ENCODE data around the gene CARHSP1. TPM values are rescaled to one million over a fixed set of nuclear protein-coding genes. Genes with fewer than 3 reads are reported as not detected.
A peak's percentile ranks its signal among the peaks of the same experiment; 100 is the strongest.

CARHSP1 gene
- total and polyA plus RNA-seq, 7 experiments from 2014 or later, result 24.9 to 123 (median 39.2) TPM

DNA sequence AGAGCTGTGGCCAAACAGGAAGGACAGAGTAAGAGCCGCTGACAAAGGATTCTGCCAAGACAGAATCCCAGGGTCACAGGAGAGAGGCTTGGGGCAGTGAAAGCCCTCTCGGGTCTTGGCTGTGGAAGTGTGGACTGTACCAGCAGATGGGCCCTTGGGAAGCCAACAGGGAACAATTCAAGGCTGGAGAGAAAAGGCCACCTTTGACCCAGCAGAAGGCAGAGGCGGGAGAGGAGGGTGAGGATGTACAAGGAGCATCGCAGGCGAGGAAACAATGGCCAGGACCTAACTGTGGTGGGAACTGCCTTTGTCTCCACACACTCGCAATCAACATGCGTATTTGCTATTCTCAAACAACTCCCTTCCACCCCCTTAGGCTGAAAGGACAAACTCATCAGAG is 15.7 kb downstream of the CARHSP1 start:
- intact Hi-C loops (cut with micrococcal nuclease), result no loop called here
- peaks cover 0 to 28% (median 13%) of the 10 kb centered on the region in 5 donors for H3K36me3 Mint-ChIP-seq
- H3K4me3 Mint-ChIP-seq, result no peak overlapping the region
- peak overlapping the region in 6 of 9 donors; percentile 7 to 64 (median 48) for H3K27ac Mint-ChIP-seq
- H3K4me1 Mint-ChIP-seq, result peaks cover 10 to 42% (median 25%) of the 10 kb centered on the region in 7 donors
- Histone ChIP-seq H3K4me1 (ENCODE audit: control insufficient read depth in 2 of 2, insufficient read depth in 2 of 2, low read length in 2 of 2) (no peaks in the 10 kb centered on the region), H3K36me3 (ENCODE audit: control insufficient read depth in 2 of 3, insufficient read depth in 3 of 3, low read length in 3 of 3) (peaks cover 0 to 72% (median 7%) of the 10 kb centered on the region in 3 experiments), H3K27ac (ENCODE audit: low read depth, low read length) (no peak overlapping the region), H3K27me3 (ENCODE audit: control insufficient read depth in 2 of 2, insufficient read depth in 2 of 2, low read length in 2 of 2) (no peaks in the 10 kb centered on the region), H3K9me3 (ENCODE audit: control insufficient read depth in 2 of 3, low read length in 3 of 3) (no peaks in the 10 kb centered on the region), H3K4me3 (ENCODE audit: low read length) (no peak overlapping the region)
- H3K9me3 Mint-ChIP-seq, result peaks cover 0 to 2% (median 0%) of the 10 kb centered on the region in 11 donors
- ATAC-seq, result no peak
- POLR2A ChIA-PET, result interaction anchor here (4.2 kb wide), 1 partner anchor 15 kb away, joined by 15 read pairs; the partner anchor contains the start of gene CARHSP1
- H3K27me3 Mint-ChIP-seq, result no peaks in the 10 kb centered on the region
- CTCF ChIA-PET, result no interaction called here
- no peak for DNase-seq

DNA sequence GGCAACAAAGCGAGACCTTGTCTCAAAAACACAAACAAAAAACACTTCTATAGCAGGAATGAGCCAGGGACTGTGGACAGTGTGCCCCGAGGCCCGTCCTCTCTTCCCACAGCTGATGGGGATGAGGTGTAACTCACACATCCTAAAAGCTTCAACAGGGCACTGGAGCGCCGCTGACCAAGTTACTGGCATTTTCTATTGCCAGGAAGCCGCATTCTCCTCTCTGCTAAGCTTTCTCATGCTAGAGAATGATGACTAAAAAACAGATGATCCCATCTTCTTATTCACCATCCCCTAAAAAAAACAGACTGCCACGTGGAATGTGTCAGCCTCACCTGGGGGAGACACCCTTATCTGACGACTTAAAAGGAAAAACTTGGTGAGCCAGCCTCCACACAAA is 16.3 kb downstream of the CARHSP1 start:
- CTCF ChIA-PET, result no interaction called here
- Histone ChIP-seq H3K36me3 (ENCODE audit: control insufficient read depth in 2 of 3, insufficient read depth in 3 of 3, low read length in 3 of 3) (peaks cover 0 to 73% (median 7%) of the 10 kb centered on the region in 3 experiments), H3K27ac (ENCODE audit: low read depth, low read length) (no peak overlapping the region), H3K9me3 (ENCODE audit: control insufficient read depth in 2 of 3, low read length in 3 of 3) (no peaks in the 10 kb centered on the region), H3K27me3 (ENCODE audit: control insufficient read depth in 2 of 2, insufficient read depth in 2 of 2, low read length in 2 of 2) (no peaks in the 10 kb centered on the region), H3K4me3 (ENCODE audit: low read length) (no peak overlapping the region), H3K4me1 (ENCODE audit: control insufficient read depth in 2 of 2, insufficient read depth in 2 of 2, low read length in 2 of 2) (no peaks in the 10 kb centered on the region)
- peak overlapping the region in 5 of 9 donors; percentile 7 to 64 (median 36) for H3K27ac Mint-ChIP-seq
- ATAC-seq (no peak), DNase-seq (no peak)
- peaks cover 0 to 2% (median 0%) of the 10 kb centered on the region in 11 donors for H3K9me3 Mint-ChIP-seq
- intact Hi-C loops (cut with micrococcal nuclease), result no loop called here
- POLR2A ChIA-PET, result interaction anchor here (4.2 kb wide), 1 partner anchor 16 kb away, joined by 15 read pairs; the partner anchor contains the start of gene CARHSP1
- no peak overlapping the region for H3K4me3 Mint-ChIP-seq
- H3K4me1 Mint-ChIP-seq, result peaks cover 10 to 39% (median 21%) of the 10 kb centered on the region in 7 donors
- H3K36me3 Mint-ChIP-seq, result peaks cover 0 to 24% (median 10%) of the 10 kb centered on the region in 5 donors
- no peaks in the 10 kb centered on the region for H3K27me3 Mint-ChIP-seq

DNA sequence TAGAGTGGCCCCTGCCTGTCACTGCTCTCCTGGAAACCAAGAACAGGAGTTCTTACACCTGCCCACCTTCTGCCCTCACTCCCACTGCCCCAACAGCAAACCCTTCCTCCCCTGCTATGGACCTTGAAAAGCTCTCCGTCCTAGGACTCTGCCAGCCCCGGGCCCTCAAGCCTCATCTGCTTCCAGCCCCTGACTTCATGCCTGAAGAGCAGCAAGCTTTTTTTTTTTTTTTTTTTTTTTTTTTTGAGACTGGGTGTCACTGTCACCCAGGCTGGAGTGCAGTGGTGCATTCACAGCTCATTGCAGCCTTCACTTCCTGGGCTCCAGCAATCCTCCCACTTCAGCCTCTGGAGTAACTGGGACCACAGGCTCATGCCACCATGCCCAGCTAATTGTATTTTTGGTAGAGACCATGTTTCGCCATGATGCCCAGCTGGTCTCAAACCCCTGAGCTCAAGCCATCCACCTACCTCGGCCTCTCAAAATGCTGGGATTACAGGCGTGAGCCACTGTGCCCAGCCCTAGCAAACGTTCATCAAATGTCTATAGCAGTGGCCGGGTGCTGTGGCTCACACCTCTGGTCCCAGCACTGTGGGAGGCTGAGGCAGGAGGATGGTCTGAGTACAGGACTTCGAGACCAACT is 16.9 kb downstream of the CARHSP1 start:
- no peaks in the 10 kb centered on the region for H3K4me1 ChIP-seq (ENCODE audit: control insufficient read depth in 2 of 2, insufficient read depth in 2 of 2, low read length in 2 of 2)
- no peak overlapping the region for H3K4me3 Mint-ChIP-seq
- CTCF ChIA-PET, result interaction anchor here (0.7 to 1.1 kb wide), 2 partner anchors 29 to 53 kb away, joined by 4 to 6 read pairs; no protein-coding TSS in a partner anchor
- no peaks in the 10 kb centered on the region for H3K9me3 ChIP-seq (ENCODE audit: control insufficient read depth in 2 of 3, low read length in 3 of 3)
- H3K36me3 ChIP-seq (ENCODE audit: control insufficient read depth in 2 of 3, insufficient read depth in 3 of 3, low read length in 3 of 3), result peaks cover 0 to 77% (median 7%) of the 10 kb centered on the region in 3 experiments
- H3K27me3 Mint-ChIP-seq, result no peaks in the 10 kb centered on the region
- no peak for DNase-seq
- H3K4me1 Mint-ChIP-seq, result peaks cover 10 to 37% (median 18%) of the 10 kb centered on the region in 7 donors
- H3K4me3 ChIP-seq (ENCODE audit: low read length), result no peak overlapping the region
- POLR2A ChIA-PET, result no interaction called here
- peak overlapping the region in 8 of 9 donors; percentile 17 to 92 (median 54) for H3K27ac Mint-ChIP-seq
- no peaks in the 10 kb centered on the region for H3K27me3 ChIP-seq (ENCODE audit: control insufficient read depth in 2 of 2, insufficient read depth in 2 of 2, low read length in 2 of 2)
- peaks cover 0 to 23% (median 10%) of the 10 kb centered on the region in 5 donors for H3K36me3 Mint-ChIP-seq
- intact Hi-C loops (cut with micrococcal nuclease), result loop anchor here in 1 of 2 donors (2.0 kb wide), 1 partner anchor 17 kb away; the partner anchor contains the start of gene CARHSP1
- peaks cover 0 to 2% (median 0%) of the 10 kb centered on the region in 11 donors for H3K9me3 Mint-ChIP-seq
- no peak for ATAC-seq
- no peak overlapping the region for H3K27ac ChIP-seq (ENCODE audit: low read depth, low read length)

DNA sequence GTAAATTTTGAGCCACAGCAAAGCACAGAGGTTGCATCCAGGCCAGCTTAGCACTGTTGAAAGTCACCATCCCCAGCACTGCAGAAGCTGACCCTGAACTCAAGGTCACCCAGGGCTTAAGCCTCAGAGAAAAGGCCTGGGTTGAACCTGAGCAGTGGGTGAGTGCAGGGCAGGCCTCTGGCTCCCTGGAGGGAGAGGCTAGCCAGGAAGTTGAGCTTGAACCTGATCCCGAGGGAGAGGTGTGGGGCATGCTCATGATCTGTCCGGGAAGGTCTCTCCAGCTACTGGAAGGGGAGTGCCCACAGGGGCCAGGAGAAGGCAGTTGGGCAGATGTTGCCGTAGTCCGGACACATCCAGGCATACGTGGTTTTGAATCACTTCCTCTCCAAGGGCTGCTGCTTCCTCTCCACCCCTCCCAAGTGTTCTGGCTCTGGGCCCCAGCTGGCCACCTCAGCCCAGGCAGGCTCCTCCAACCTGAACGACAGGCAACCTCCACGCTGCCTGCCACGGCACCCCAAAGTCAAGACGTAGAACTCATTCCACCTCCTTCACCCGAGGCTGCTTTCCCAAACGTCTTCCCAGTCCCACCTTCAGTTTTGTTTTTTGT is 18.4 kb downstream of the CARHSP1 start:
- no peaks in the 10 kb centered on the region for H3K27me3 Mint-ChIP-seq
- peak overlapping the region in 3 of 10 donors; percentile 14 to 42 (median 41) for H3K4me3 Mint-ChIP-seq
- Histone ChIP-seq H3K4me1 (ENCODE audit: control insufficient read depth in 2 of 2, insufficient read depth in 2 of 2, low read length in 2 of 2) (no peaks in the 10 kb centered on the region), H3K36me3 (ENCODE audit: control insufficient read depth in 2 of 3, insufficient read depth in 3 of 3, low read length in 3 of 3) (peaks cover 0 to 62% (median 7%) of the 10 kb centered on the region in 3 experiments), H3K9me3 (ENCODE audit: control insufficient read depth in 2 of 3, low read length in 3 of 3) (no peaks in the 10 kb centered on the region), H3K27me3 (ENCODE audit: control insufficient read depth in 2 of 2, insufficient read depth in 2 of 2, low read length in 2 of 2) (no peaks in the 10 kb centered on the region), H3K27ac (ENCODE audit: low read depth, low read length) (peak overlapping the region; percentile 51), H3K4me3 (ENCODE audit: low read length) (no peak overlapping the region)
- H3K36me3 Mint-ChIP-seq, result peaks cover 0 to 19% (median 5%) of the 10 kb centered on the region in 5 donors
- peaks cover 0 to 2% (median 0%) of the 10 kb centered on the region in 11 donors for H3K9me3 Mint-ChIP-seq
- H3K27ac Mint-ChIP-seq, result peak overlapping the region; percentile 27 to 86 (median 72)
- ATAC-seq, result peak; percentile 78
- DNase-seq, result no peak
- intact Hi-C loops (cut with micrococcal nuclease), result loop anchor here in 1 of 2 donors (2.0 kb wide), 1 partner anchor 18 kb away; the partner anchor contains the start of gene CARHSP1
- POLR2A ChIA-PET, result interaction anchor here (0.8 to 1.1 kb wide), 2 partner anchors 13 to 19 kb away, joined by 3 read pairs; partner anchors contain the start of gene CARHSP1
- CTCF ChIA-PET, result no interaction called here
- peaks cover 10 to 29% (median 17%) of the 10 kb centered on the region in 7 donors for H3K4me1 Mint-ChIP-seq

DNA sequence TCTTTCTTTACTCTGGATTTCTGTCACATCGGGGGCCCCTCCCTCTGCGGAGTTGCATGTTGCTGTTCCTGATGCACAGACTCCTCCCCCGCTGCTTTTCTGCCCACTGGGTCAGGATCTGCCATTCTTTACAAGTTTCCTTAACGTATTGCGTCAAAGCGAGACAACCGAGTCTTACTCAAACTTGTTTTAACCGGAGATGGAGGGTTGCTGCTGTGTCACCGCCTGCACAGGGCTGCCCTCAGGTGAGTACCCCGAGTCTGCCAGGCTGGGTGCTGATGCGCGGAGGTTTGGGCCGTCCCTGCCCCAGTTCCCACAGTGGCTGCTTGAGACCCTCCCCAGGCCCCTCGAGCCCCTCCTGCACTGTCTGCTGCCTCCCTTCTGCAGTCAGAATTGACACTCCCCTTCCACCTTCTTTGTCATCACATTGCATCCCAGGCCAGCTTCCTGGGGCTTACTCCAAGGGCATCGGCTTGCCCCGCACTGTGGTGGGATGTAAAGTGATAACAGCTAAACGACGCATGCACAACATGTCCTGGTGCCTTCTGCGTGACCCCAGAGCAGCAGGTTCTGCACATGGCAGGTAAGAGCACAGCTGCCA is 19.3 kb downstream of the CARHSP1 start:
- POLR2A ChIA-PET, result interaction anchor here (1.1 kb wide), 1 partner anchor 14 kb away, joined by 3 read pairs; no protein-coding TSS in a partner anchor
- DNase-seq (no peak), ATAC-seq (no peak)
- Mint-ChIP-seq H3K4me1 (peaks cover 11 to 30% (median 19%) of the 10 kb centered on the region in 7 donors), H3K9me3 (peaks cover 0 to 2% (median 0%) of the 10 kb centered on the region in 11 donors), H3K4me3 (no peak overlapping the region), H3K27ac (peak overlapping the region in 7 of 9 donors; percentile 4 to 86 (median 57)), H3K36me3 (peaks cover 0 to 17% (median 5%) of the 10 kb centered on the region in 5 donors), H3K27me3 (no peaks in the 10 kb centered on the region)
- no peaks in the 10 kb centered on the region for H3K9me3 ChIP-seq (ENCODE audit: control insufficient read depth in 2 of 3, low read length in 3 of 3)
- no peak overlapping the region for H3K4me3 ChIP-seq (ENCODE audit: low read length)
- no peaks in the 10 kb centered on the region for H3K4me1 ChIP-seq (ENCODE audit: control insufficient read depth in 2 of 2, insufficient read depth in 2 of 2, low read length in 2 of 2)
- H3K27ac ChIP-seq (ENCODE audit: low read depth, low read length), result no peak overlapping the region
- peaks cover 0 to 54% (median 7%) of the 10 kb centered on the region in 3 experiments for H3K36me3 ChIP-seq (ENCODE audit: control insufficient read depth in 2 of 3, insufficient read depth in 3 of 3, low read length in 3 of 3)
- H3K27me3 ChIP-seq (ENCODE audit: control insufficient read depth in 2 of 2, insufficient read depth in 2 of 2, low read length in 2 of 2), result no peaks in the 10 kb centered on the region
- intact Hi-C loops (cut with micrococcal nuclease), result loop anchor here in 1 of 2 donors (2.0 kb wide), 1 partner anchor 19 kb away; the partner anchor contains the start of gene CARHSP1
- CTCF ChIA-PET, result no interaction called here

DNA sequence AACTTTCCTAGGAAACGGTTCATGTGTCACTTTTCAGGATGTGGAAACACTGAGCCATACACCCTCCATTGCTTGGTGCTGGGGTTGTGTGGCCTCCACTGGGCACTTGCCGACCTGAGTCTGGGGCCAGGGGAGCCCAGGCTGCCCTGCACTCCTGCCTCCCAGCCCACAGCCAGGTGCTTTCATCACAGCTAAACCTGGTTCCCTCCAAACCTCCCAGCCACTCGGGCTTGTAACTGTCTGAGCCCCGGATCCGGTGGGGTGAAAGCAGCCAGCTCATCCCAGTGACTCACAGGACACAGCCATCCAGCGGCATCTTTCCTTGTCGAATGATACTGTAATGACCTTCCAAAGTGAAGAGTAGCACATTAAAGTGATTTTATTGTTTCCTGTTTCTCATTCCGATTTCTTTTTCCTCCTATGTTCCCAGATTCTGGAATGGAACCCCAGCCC is 19.8 kb downstream of the CARHSP1 start:
- peaks cover 0 to 50% (median 7%) of the 10 kb centered on the region in 3 experiments for H3K36me3 ChIP-seq (ENCODE audit: control insufficient read depth in 2 of 3, insufficient read depth in 3 of 3, low read length in 3 of 3)
- no peak overlapping the region for H3K27ac ChIP-seq (ENCODE audit: low read depth, low read length)
- H3K36me3 Mint-ChIP-seq, result peaks cover 0 to 17% (median 5%) of the 10 kb centered on the region in 5 donors
- POLR2A ChIA-PET, result interaction anchor here (1.1 kb wide), 1 partner anchor 15 kb away, joined by 3 read pairs; no protein-coding TSS in a partner anchor
- CTCF ChIA-PET, result no interaction called here
- no peaks in the 10 kb centered on the region for H3K27me3 ChIP-seq (ENCODE audit: control insufficient read depth in 2 of 2, insufficient read depth in 2 of 2, low read length in 2 of 2)
- H3K4me3 Mint-ChIP-seq, result no peak overlapping the region
- H3K4me1 Mint-ChIP-seq, result peaks cover 13 to 30% (median 21%) of the 10 kb centered on the region in 7 donors
- intact Hi-C loops (cut with micrococcal nuclease), result no loop called here
- no peak overlapping the region for H3K4me3 ChIP-seq (ENCODE audit: low read length)
- H3K27ac Mint-ChIP-seq, result peak overlapping the region in 4 of 9 donors; percentile 32 to 46 (median 39)
- H3K9me3 Mint-ChIP-seq, result peaks cover 0 to 2% (median 0%) of the 10 kb centered on the region in 11 donors
- ATAC-seq, result no peak
- H3K9me3 ChIP-seq (ENCODE audit: control insufficient read depth in 2 of 3, low read length in 3 of 3), result no peaks in the 10 kb centered on the region
- H3K4me1 ChIP-seq (ENCODE audit: control insufficient read depth in 2 of 2, insufficient read depth in 2 of 2, low read length in 2 of 2), result no peaks in the 10 kb centered on the region
- no peak for DNase-seq
- H3K27me3 Mint-ChIP-seq, result no peaks in the 10 kb centered on the region

All from naive thymus-derived CD4-positive, alpha-beta T cell (primary cell).